Large intestine (tissue), 3 donors: Measurements from ENCODE around the gene FANCC. TPM values are rescaled to one million over a fixed set of nuclear protein-coding genes. Genes with fewer than 3 reads are reported as not detected.

ENCODE experiments used
- DNase-seq, 2 donors: peaks; one replicate each; pipeline versions ENCODE4 v3.0.0 to v3.0.0-alpha.2; 2013
- H3K27ac ChIP-seq: one replicate; pipeline ENCODE4 v1.5.1; 2013; ENCODE audit warnings: low read length
- H3K27me3 ChIP-seq: 2 replicates; pipeline ENCODE4 v1.6.1; 2013; ENCODE audit warnings: low read length; ENCODE audit not compliant: control insufficient read depth, insufficient read depth
- H3K36me3 ChIP-seq: 2 replicates; pipeline ENCODE4 v1.6.1; 2013; ENCODE audit warnings: low read length; ENCODE audit not compliant: control insufficient read depth, insufficient read depth
- H3K4me1 ChIP-seq: one replicate; pipeline ENCODE4 v1.6.1; 2013; ENCODE audit warnings: low read length; ENCODE audit not compliant: control insufficient read depth, insufficient read depth
- H3K4me3 ChIP-seq: one replicate; pipeline ENCODE4 v1.5.1; 2013; ENCODE audit warnings: low read length
- H3K9me3 ChIP-seq: one replicate; pipeline ENCODE4 v1.6.1; 2013; ENCODE audit warnings: mild to moderate bottlenecking, low read depth, low read length, moderate library complexity; ENCODE audit not compliant: control insufficient read depth
- WGBS: methylation state at CpG from one replicate; pipeline ENCODE4 v1.1.5; 2013; ENCODE audit warnings: low lambda C conversion rate; ENCODE audit not compliant: insufficient coverage; 5-methylcytosine and 5-hydroxymethylcytosine counted together
- polyA plus RNA-seq: library from polyadenylated mRNA; unstranded; fragments of 120-200 nt; gene quantifications from one replicate; pipeline ENCODE4 v1.2.1, GENCODE V29; 2013

The FANCC gene
- polyA plus RNA-seq, 1 donor, result 19.9 TPM

DNA sequence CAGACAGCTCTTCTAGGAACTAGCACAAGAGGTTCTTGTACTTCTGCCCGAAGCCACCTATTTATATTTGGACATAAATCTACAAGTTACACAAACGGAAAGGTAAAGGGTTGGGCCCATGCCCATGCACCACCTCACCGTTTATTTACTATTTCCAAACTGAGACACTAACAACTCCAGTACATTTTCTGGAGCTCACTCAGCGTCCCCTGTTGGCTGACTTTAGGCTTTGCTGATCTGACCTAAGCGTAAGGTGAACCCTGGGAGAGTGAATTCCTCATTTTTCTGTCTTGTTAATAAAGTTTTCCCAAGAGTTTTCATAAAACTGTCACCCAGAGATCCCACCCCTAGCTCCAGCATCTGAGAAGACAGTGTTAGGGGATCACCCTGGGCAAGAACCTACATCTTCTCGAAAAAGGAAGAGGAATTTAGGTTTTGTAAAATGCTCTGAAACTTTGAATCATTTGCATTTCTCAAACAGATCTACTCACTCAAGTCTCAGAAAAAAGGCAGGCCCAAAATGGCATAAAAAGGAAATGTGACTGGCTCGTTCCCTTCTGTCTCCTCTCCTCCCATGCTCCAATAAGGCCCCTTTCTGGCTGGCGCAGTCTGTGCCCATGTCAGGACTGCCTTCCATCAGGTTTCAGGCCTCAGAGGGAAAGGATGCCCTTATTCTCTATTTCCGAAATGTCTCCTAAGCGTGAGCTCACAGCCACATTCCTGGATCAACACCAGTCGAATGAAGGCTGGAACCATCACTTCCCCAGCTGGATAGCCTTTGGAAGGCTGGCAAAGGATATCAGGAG lies 201.3 kb downstream of the FANCC start:
- no peak for DNase-seq
- WGBS, result 71% methylated on average over 1 of the region's 11 CpGs
- no peak overlapping the region for H3K4me3 ChIP-seq
- H3K27me3 ChIP-seq, result no peaks in the 10 kb centered on the region
- no peaks in the 10 kb centered on the region for H3K9me3 ChIP-seq
- no peak overlapping the region for H3K27ac ChIP-seq
- peaks cover 27% of the 10 kb centered on the region for H3K36me3 ChIP-seq
- no peaks in the 10 kb centered on the region for H3K4me1 ChIP-seq

DNA sequence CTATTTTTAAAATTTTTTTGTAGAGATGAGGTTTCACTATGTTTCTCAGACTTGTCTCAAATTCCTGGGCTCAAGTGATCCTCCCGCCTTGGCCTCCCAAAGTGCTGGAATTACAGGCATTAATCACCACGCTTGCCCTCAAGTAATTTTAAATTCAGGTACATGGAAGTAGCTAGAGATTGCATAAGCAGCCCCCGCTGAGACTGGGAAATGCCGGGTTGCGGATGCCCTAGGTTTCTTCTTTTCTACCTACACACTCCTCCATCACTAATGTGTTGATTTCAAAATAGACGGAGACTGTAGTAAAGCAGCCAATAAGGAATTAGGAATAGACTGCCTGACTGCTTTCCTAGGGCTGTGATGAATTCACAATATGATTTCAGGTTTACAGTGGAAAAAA lies 202.4 kb downstream of the FANCC start:
- Histone ChIP-seq H3K4me3 (no peak overlapping the region), H3K4me1 (no peaks in the 10 kb centered on the region), H3K36me3 (peaks cover 34% of the 10 kb centered on the region), H3K9me3 (no peaks in the 10 kb centered on the region), H3K27ac (no peak overlapping the region), H3K27me3 (no peaks in the 10 kb centered on the region)
- WGBS, result no CpG with 5 or more reads among the region's 6 CpGs
- no peak for DNase-seq

DNA sequence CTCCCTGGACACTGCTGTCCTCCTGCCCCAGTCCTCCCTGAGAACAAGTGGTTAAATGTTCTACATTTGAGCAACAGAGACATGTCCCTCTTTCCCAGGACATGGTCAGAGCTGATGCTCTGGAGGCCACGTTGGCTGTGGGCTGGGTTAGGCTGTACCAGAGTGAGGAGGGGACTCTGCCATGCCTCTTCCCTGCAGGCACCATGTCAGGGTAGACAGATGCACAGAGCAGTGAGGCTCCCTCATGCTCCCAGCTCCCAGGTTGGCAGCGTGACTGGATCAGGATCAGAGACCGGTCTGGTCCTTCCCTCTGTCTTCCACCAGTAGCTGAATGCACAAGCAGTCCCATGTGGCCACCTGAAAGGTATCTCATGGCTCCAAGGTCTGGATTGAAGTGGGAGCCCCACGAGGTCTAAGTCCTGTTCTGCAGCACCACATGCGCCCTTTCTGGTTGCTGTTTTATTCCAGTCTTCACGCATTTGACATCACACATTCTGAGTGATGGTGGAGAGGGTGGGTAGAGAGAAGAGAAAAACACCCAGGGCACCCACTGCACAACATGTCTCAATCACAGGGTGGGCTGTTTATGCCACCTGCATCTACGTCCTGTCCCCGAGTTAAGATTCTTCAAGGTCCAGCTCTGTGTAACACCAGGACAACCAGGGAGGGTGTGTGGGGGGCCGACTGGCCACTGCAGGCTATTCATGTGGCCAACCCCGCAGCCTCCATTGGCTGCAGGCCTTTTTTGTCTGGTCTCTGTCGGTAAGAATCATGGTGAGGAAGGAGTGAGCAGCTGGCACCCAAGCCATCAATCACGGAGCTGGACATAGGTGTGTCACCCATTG lies 204.9 kb downstream of the FANCC start:
- no peak overlapping the region for H3K27ac ChIP-seq
- WGBS, result no CpG with 5 or more reads among the region's 12 CpGs
- no peak for DNase-seq
- H3K27me3 ChIP-seq, result no peaks in the 10 kb centered on the region
- H3K9me3 ChIP-seq, result no peaks in the 10 kb centered on the region
- peaks cover 46% of the 10 kb centered on the region for H3K36me3 ChIP-seq
- H3K4me3 ChIP-seq, result no peak overlapping the region
- no peaks in the 10 kb centered on the region for H3K4me1 ChIP-seq

DNA sequence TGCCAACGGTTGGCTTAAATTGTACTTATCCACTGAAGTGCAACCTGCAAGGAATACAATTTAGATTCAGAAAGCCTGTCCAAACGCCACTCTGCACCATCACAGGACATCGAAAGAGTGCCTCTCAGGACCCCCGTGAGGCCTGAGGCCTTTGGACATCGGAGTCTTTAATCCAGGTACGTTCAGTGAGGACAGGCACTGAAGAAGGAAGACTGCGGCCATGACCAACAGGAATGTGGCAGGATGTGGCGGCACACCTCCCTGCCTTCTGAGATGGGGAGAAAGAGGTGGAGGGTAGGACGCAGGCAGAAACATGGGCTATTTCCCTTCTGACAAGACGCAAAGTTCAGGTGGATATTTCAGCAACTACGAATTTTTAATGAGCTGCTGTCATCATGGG lies 205.8 kb downstream of the FANCC start:
- Histone ChIP-seq H3K27me3 (no peaks in the 10 kb centered on the region), H3K27ac (no peak overlapping the region), H3K4me3 (no peak overlapping the region), H3K4me1 (no peaks in the 10 kb centered on the region), H3K9me3 (no peaks in the 10 kb centered on the region), H3K36me3 (peaks cover 55% of the 10 kb centered on the region)
- 100% methylated on average over 1 of the region's 11 CpGs for WGBS
- no peak for DNase-seq

DNA sequence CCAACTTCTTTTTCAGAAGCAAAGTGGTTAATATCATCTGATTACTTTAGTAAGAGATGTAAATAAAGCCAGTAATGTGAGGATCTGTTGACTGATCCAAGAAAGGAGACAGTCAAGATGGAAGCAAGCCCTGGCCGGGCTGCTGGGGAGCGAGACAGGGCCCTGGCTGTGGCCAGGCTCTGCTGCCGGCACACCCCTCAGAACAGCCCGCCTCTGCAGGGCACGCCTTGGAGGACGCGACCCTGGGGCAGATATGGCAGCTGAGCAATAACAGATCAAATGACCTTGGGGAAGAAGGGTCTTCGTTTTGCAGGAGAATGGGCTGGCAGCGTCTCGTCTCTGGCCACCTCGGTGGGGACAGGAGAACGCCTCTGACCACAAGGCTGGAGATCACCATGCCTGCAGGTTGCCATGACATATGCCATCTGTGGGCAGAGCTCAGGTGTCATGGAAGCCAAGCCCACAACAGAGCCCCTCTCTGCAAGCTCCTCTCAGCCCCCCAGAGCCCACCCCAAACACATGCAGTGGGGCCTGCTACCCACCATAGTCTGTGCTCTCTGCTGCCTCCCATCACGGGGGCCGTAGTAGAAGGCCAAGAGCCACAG lies 206.5 kb downstream of the FANCC start:
- no peak for DNase-seq
- no peaks in the 10 kb centered on the region for H3K27me3 ChIP-seq
- H3K36me3 ChIP-seq, result peaks cover 60% of the 10 kb centered on the region
- H3K27ac ChIP-seq, result no peak overlapping the region
- H3K9me3 ChIP-seq, result no peaks in the 10 kb centered on the region
- no CpG with 5 or more reads among the region's 14 CpGs for WGBS
- H3K4me3 ChIP-seq, result no peak overlapping the region
- no peaks in the 10 kb centered on the region for H3K4me1 ChIP-seq

DNA sequence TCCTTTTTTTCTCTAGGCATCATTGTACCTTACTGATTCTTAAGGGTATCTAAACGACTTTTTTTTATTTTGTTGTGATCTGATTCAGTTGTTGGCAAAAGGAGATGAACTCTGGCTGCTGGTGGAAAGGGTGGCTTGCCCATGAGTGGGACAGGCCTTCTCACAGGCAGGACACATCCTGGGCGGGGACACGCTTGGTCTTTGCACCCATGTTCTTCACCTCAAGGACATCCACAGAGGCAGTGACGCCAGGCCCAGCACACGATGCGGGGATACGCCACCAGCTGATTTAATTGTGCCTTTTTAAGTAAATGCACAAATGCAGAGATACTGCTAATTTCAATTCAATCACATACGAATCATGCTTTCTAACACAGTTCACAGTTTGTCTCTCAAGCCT lies 208.1 kb downstream of the FANCC start:
- H3K4me3 ChIP-seq, result no peak overlapping the region
- peaks cover 67% of the 10 kb centered on the region for H3K36me3 ChIP-seq
- DNase-seq, result no peak
- no peaks in the 10 kb centered on the region for H3K9me3 ChIP-seq
- WGBS, result 81% methylated on average over 5 of the region's 8 CpGs
- H3K4me1 ChIP-seq, result no peaks in the 10 kb centered on the region
- no peak overlapping the region for H3K27ac ChIP-seq
- no peaks in the 10 kb centered on the region for H3K27me3 ChIP-seq

DNA sequence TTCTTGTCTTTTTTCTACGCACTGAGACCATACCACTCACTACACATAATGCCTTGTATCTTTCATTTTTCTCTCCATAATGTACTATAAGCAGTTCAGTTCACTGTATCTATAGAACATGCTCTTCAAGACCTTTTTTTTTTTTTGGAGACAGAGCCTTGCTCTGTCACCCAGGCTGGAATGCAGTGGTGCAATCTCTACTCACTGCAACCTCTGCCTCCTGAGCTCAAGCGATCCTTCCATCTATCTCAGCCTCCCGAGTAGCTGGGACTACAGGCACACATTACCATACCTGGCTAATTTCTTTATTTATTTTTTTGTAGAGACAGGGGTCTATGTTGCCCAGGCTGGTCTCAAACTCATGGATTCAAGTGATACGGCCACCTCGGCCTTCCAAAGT lies 208.7 kb downstream of the FANCC start:
- Histone ChIP-seq H3K36me3 (peaks cover 69% of the 10 kb centered on the region), H3K4me3 (no peak overlapping the region), H3K4me1 (no peaks in the 10 kb centered on the region), H3K27ac (no peak overlapping the region), H3K9me3 (no peaks in the 10 kb centered on the region), H3K27me3 (no peaks in the 10 kb centered on the region)
- WGBS, result 91% methylated on average over 3 of the region's 5 CpGs
- DNase-seq, result no peak

DNA sequence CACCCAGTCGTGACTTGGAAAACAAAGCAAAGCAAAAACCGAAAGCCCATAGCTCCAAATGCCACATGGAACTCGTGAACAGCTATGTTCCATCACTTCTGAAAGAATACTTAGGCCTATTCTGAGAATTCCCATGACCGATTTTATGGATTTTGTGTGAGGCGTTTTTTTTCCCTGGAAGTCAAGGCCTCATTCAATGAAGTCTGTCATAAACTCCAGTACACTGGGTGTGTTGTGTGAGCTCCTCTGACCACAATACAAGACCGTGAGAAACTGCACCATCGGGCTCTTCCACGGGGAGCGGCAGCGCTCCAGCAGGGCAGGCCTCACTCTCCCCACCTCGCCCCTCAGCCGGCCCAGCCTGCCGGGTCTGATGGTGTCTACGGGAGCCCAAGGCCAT lies 209.5 kb downstream of the FANCC start:
- Histone ChIP-seq H3K36me3 (peaks cover 74% of the 10 kb centered on the region), H3K4me1 (no peaks in the 10 kb centered on the region), H3K27me3 (no peaks in the 10 kb centered on the region), H3K4me3 (no peak overlapping the region), H3K27ac (no peak overlapping the region), H3K9me3 (no peaks in the 10 kb centered on the region)
- DNase-seq, result no peak
- no CpG with 5 or more reads among the region's 14 CpGs for WGBS

DNA sequence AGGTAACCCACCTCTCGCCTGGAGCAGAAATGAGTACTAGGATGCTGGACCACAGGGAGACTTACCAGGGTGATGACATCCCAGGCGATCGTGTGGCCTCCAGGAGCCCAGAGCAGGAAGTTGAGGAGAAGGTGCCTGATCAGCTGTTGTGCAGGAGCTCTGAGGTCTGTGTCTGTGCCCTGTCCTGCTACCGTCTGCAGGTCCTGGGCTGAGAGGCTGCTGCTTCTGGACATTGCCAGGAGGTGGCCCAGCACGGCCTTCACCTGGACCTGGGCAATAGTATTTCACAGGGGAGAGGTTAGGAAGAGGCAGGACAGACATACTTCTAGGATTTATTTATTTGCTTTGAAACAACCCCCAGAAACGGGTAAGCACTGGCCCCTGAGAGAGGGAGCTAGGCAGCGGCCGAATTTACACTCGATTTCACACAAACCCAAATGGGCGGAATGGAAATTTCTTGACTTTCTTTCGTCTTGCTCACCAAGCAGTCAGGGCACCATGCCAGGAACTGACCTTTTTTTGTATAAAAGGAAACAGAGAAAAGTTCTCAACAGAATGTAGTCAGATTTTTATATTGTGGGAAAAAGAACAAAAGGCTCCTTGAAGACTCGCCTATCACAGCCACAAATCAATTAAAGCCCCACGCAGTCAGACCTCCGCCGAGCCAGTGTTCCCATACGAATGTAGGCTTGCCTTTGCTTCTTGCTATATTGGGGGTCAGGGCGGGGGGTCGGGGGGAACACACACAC lies 210.3 kb downstream of the FANCC start:
- H3K27ac ChIP-seq, result no peak overlapping the region
- no peak for DNase-seq

More for the DNA sequence above, 210.3 kb downstream of the FANCC start:
- Histone ChIP-seq H3K27me3 (no peaks in the 10 kb centered on the region), H3K4me1 (no peaks in the 10 kb centered on the region), H3K4me3 (no peak overlapping the region), H3K36me3 (peaks cover 72% of the 10 kb centered on the region), H3K9me3 (no peaks in the 10 kb centered on the region)
- WGBS, result 80% methylated on average over 1 of the region's 18 CpGs
